Endothelial cell of umbilical vein (primary cell): ENCODE results near the gene STPG4. TPM values are rescaled to one million over a fixed set of nuclear protein-coding genes. Genes with fewer than 3 reads are reported as not detected.

Source experiments
- BruUV-seq: library from RNA; stranded (reverse); fragments of 400-500 nt; replicated peaks from 2 replicates; lab custom pipeline; 2021; lab: Mats Ljungman, UMichigan
- CTCF ChIA-PET: fragments of 300-600, 350-600 bp; sonication (Branson Sonifier 250); formaldehyde crosslinking; loops from one replicate; lab custom pipeline; 2021; ENCODE audit warnings: antibody characterized with exemption, inconsistent platforms; lab: Charles Lee
- POLR2A ChIA-PET: fragments of 300-600, 350-600 bp; sonication (Branson Sonifier 250); formaldehyde crosslinking; loops from one replicate; lab custom pipeline; 2021; ENCODE audit warnings: antibody characterized with exemption, inconsistent platforms; lab: Charles Lee
- DNase-seq: peaks from one replicate; pipeline ENCODE4 v3.0.0-alpha.2; 2011; ENCODE audit warnings: low read depth, low spot score
- FAIRE-seq: peaks from 2 replicates; lab custom pipeline; 2011; peaks lifted over from hg19 to GRCh38; lab: Jason Lieb, UNC
- H2AFZ ChIP-seq: 2 replicates; pipeline ENCODE4 v1.6.0; 2012; ENCODE audit warnings: low read depth, low read length, control low read depth, inconsistent platforms
- H3K27ac ChIP-seq: 2 replicates; pipeline ENCODE4 v1.5.1; 2011; ENCODE audit warnings: low read depth, mild to moderate bottlenecking, control low read depth, low read length, moderate library complexity; ENCODE audit not compliant: insufficient read depth
- H3K27me3 ChIP-seq, 2 experiments: 2 replicates each; pipeline versions ENCODE4 v1.6.0 to v1.6.1; 2011; ENCODE audit warnings: low read length in 2 of 2, mixed read lengths in 1 of 2; ENCODE audit not compliant: control insufficient read depth in 2 of 2, insufficient read depth in 2 of 2
- H3K36me3 ChIP-seq, 2 experiments: 2 replicates in 1 of 2; 3 replicates in 1 of 2; pipeline ENCODE4 v1.5.1; 2011; ENCODE audit warnings: low read length in 2 of 2, mild to moderate bottlenecking in 1 of 2, moderate library complexity in 1 of 2; ENCODE audit not compliant: control insufficient read depth in 2 of 2, insufficient read depth in 2 of 2; ENCODE audit errors: extremely low read depth in 1 of 2
- H3K4me1 ChIP-seq: 3 replicates; pipeline ENCODE4 v1.5.1; 2011; ENCODE audit warnings: mild to moderate bottlenecking, low read length; ENCODE audit not compliant: control insufficient read depth, insufficient read depth; ENCODE audit errors: extremely low read depth
- H3K4me2 ChIP-seq: 2 replicates; pipeline ENCODE4 v1.6.1; 2011; ENCODE audit warnings: low read length, control low read depth, mixed read lengths; ENCODE audit not compliant: insufficient read depth
- H3K4me3 ChIP-seq, 3 experiments: fragments of 200-600 bp in 1 of 3; sonication (generic), shearing (Covaris generic) in 1 of 3; replicated peaks in 1 of 3; 2 replicates each; pipeline ENCODE4 v1.5.1; 2011 to 2016; ENCODE audit warnings: control low read depth in 3 of 3, low read length in 3 of 3, mild to moderate bottlenecking in 2 of 3, inconsistent platforms in 1 of 3, low read depth in 1 of 3, moderate library complexity in 1 of 3; ENCODE audit not compliant: insufficient read depth in 1 of 3
- H3K79me2 ChIP-seq: 2 replicates; pipeline ENCODE4 v1.6.0; 2012; ENCODE audit warnings: low read length, inconsistent platforms; ENCODE audit not compliant: control insufficient read depth, insufficient read depth
- H3K9ac ChIP-seq: replicated peaks from 2 replicates; pipeline ENCODE3; 2011; ENCODE audit warnings: low read length, control low read depth; ENCODE audit not compliant: insufficient read depth; ENCODE audit errors: extremely low read depth
- H3K9me1 ChIP-seq: replicated peaks from 3 replicates; pipeline ENCODE4 v1.6.0; 2011; ENCODE audit warnings: mild to moderate bottlenecking, low read length; ENCODE audit not compliant: control insufficient read depth, insufficient read depth; ENCODE audit errors: extremely low read depth
- H3K9me3 ChIP-seq: replicated peaks from 2 replicates; pipeline ENCODE4 v1.5.1; 2012; ENCODE audit warnings: low read length, inconsistent platforms; ENCODE audit not compliant: control insufficient read depth, insufficient read depth
- H4K20me1 ChIP-seq: replicated peaks from 2 replicates; pipeline ENCODE3; 2011; ENCODE audit warnings: mild to moderate bottlenecking, low read length; ENCODE audit not compliant: control insufficient read depth, insufficient read depth; ENCODE audit errors: extremely low read depth
- CTCF ChIP-seq, 2 donors: IDR thresholded peaks; 1 replicate in 1 of 2; 2 replicates in 1 of 2; pipeline ENCODE4 v1.5.1; 2011; ENCODE audit warnings: low read length in 2 of 2, mild to moderate bottlenecking in 2 of 2, moderate library complexity in 2 of 2, control low read depth in 1 of 2, inconsistent platforms in 1 of 2, low read depth in 1 of 2; ENCODE audit not compliant: insufficient read depth in 1 of 2; ENCODE audit errors: extremely low read depth in 1 of 2
- EZH2 ChIP-seq: IDR thresholded peaks from 2 replicates; pipeline ENCODE4 v1.6.1; 2012; ENCODE audit warnings: borderline replicate concordance, low read depth, mild to moderate bottlenecking, moderate library complexity, low read length, inconsistent platforms; ENCODE audit not compliant: severe bottlenecking
- FOS ChIP-seq: IDR thresholded peaks from 2 replicates; pipeline ENCODE4 v1.6.1; 2011; ENCODE audit warnings: mild to moderate bottlenecking, low read length, moderate library complexity, borderline replicate concordance; ENCODE audit not compliant: insufficient read depth
- GATA2 ChIP-seq: IDR thresholded peaks from 2 replicates; pipeline ENCODE4 v1.7.0; 2011; ENCODE audit warnings: low read depth, mild to moderate bottlenecking, moderate library complexity, mixed read lengths, low read length; ENCODE audit not compliant: insufficient read length, insufficient read depth
- JUN ChIP-seq: IDR thresholded peaks from 2 replicates; pipeline ENCODE4 v1.6.1; 2011; ENCODE audit warnings: borderline replicate concordance, low read depth; ENCODE audit not compliant: insufficient read length, insufficient read depth
- MAX ChIP-seq: IDR thresholded peaks from 2 replicates; pipeline ENCODE4 v1.6.1; 2011; ENCODE audit not compliant: insufficient read depth, insufficient read length
- MYC ChIP-seq: IDR thresholded peaks from one replicate; pipeline ENCODE4 v1.6.1; 2011; ENCODE audit warnings: mild to moderate bottlenecking, low read depth, low read length
- POLR2A ChIP-seq: IDR thresholded peaks from 2 replicates; pipeline ENCODE4 v1.6.1; 2012; ENCODE audit warnings: low read depth, mild to moderate bottlenecking, control low read depth, low read length
- POLR2AphosphoS5 ChIP-seq: IDR thresholded peaks from 2 replicates; pipeline ENCODE4 v1.6.1; 2012; ENCODE audit warnings: low read depth, mild to moderate bottlenecking, control low read depth, low read length, moderate library complexity; ENCODE audit not compliant: insufficient read depth
- dilution Hi-C: fragments of 300-500 bp; cut with MboI; formaldehyde crosslinking; loops from one replicate; pipeline ENCODE4 v1.15.0; 2019; ENCODE audit warnings: low sequenced_read_pairs; ENCODE audit not compliant: extremely low pct_ligation_motif_present
- intact Hi-C: fragments of 100-400 bp; cut with micrococcal nuclease; formaldehyde crosslinking; loops from one replicate; pipeline ENCODE4 v1.10.0; 2022
- polyA plus RNA-seq, 4 experiments: library from polyadenylated mRNA; depleted of rRNA in 3 of 4; stranded (reverse) in 3 of 4; unstranded in 1 of 4; fragments of >200 nt; gene quantifications; 2 replicates each; pipeline versions ENCODE4 v1.2.1 to v1.2.3, GENCODE V29; 2011 to 2012; ENCODE audit warnings: missing spikeins in 1 of 4
- total RNA-seq: library from RNA; stranded (reverse); gene quantifications from 2 replicates; pipeline ENCODE4 v1.2.3, GENCODE V29; 2021

Gene STPG4
- total and polyA plus RNA-seq, 2 donors (not counting 3 experiments of a cell fraction or from before 2014, with no cell fraction given) = 0.53 TPM; not detected in 1

DNA sequence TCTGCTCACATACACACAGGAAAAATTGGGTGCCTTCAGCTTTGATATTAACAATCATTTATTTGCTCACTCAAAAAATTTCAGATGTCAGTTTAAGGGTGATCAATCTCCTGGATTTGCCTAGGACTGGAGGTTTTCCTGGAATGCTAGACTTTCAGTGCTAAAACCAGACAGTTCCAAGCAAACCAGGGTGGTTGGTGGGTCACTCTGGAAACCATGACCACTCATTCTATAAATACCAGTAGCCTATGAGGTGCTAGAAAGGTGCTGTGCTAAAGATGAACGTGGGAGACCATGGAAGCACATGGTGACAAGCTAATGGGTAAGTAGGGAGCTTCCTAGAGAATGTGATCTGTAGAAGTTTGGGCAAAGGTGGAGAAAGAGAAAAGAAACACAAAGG lies 25.4 kb upstream of the STPG4 start:
- H3K9ac ChIP-seq = no peak overlapping the region
- FAIRE-seq = no peak
- H3K79me2 ChIP-seq = peaks cover 8% of the 10 kb centered on the region
- no peak for DNase-seq
- H3K36me3 ChIP-seq = no peaks in the 10 kb centered on the region
- H4K20me1 ChIP-seq = no peaks in the 10 kb centered on the region
- H3K27ac ChIP-seq = no peak overlapping the region
- ChIA-PET POLR2A (no interaction called here), CTCF (interaction anchor here (1.0 kb wide), 1 partner anchor 142 kb away, joined by 3 read pairs; no protein-coding TSS in a partner anchor)
- H3K4me2 ChIP-seq = no peak overlapping the region
- no peak overlapping the region for H3K4me3 ChIP-seq
- dilution Hi-C loops (no loop called here), intact Hi-C loops (no loop called here)
- no peaks in the 10 kb centered on the region for H3K9me3 ChIP-seq
- no peaks in the 10 kb centered on the region for H3K27me3 ChIP-seq
- no peaks in the 10 kb centered on the region for H3K9me1 ChIP-seq
- TF ChIP-seq FOS (no peak), MAX (no peak), POLR2A (no peak), JUN (no peak), CTCF (IDR thresholded peaks at IDR 0.05; ENCODE audit: extremely low read depth in 1 of 2, insufficient read depth in 1 of 2, low read depth in 1 of 2, low read length in 2 of 2) (no peak), GATA2 (no peak), MYC (no peak), EZH2 (no peak), POLR2AphosphoS5 (no peak)
- no peak overlapping the region for H2AFZ ChIP-seq
- no TSS peak for BruUV-seq
- peaks cover 7% of the 10 kb centered on the region for H3K4me1 ChIP-seq
